DMS153 treated with DMSO at 0.1 percent for 48 hours (cell line): ENCODE results near the gene PLEKHM3.
A peak's percentile ranks its signal among the peaks of the same experiment; 100 is the strongest.

Experiments
- DNase-seq: peaks from one replicate; lab custom pipeline; 2025; ENCODE audit not compliant: unreplicated experiment; lab: John Stamatoyannopoulos, UW

PLEKHM3 gene

GRCh38 chr2:207802650-207803049 is 222.7 kb downstream of the PLEKHM3 start:
- DNase-seq: no peak

GRCh38 chr2:207801259-207801658 is 224.1 kb downstream of the PLEKHM3 start:
- DNase-seq: peak; percentile 47

GRCh38 chr2:207796585-207797350 is 228.6 kb downstream of the PLEKHM3 start:
- DNase-seq: peak; percentile 60

GRCh38 chr2:207792244-207792785 is 233.0 kb downstream of the PLEKHM3 start:
- peak; percentile 49 for DNase-seq

- no peak for DNase-seq
Measured at GRCh38 chr2:207791579-207792243, 233.6 kb downstream of the PLEKHM3 start.

GRCh38 chr2:207790898-207791297 is 234.4 kb downstream of the PLEKHM3 start:
- DNase-seq: no peak

- no peak for DNase-seq
Measured at GRCh38 chr2:207787800-207788199, 237.5 kb downstream of the PLEKHM3 start.

GRCh38 chr2:207787017-207787416 is 238.3 kb downstream of the PLEKHM3 start:
- no peak for DNase-seq

- no peak for DNase-seq
Measured at GRCh38 chr2:207784898-207785297, 240.4 kb downstream of the PLEKHM3 start.

- no peak for DNase-seq
Measured at GRCh38 chr2:207783514-207783913, 241.8 kb downstream of the PLEKHM3 start.

- no peak for DNase-seq
Measured at GRCh38 chr2:207782238-207783030, 242.9 kb downstream of the PLEKHM3 start.

- DNase-seq: no peak
Measured at GRCh38 chr2:207779523-207779922, 245.8 kb downstream of the PLEKHM3 start.

GRCh38 chr2:207778298-207778882 is 246.9 kb downstream of the PLEKHM3 start:
- DNase-seq: no peak

GRCh38 chr2:207777124-207777523 is 248.2 kb downstream of the PLEKHM3 start:
- no peak for DNase-seq

GRCh38 chr2:207775473-207775872 is 249.9 kb downstream of the PLEKHM3 start:
- DNase-seq: no peak

GRCh38 chr2:207772844-207773205 is 252.5 kb downstream of the PLEKHM3 start:
- no peak for DNase-seq

GRCh38 chr2:207772081-207772843 is 253.1 kb downstream of the PLEKHM3 start:
- DNase-seq: no peak

GRCh38 chr2:207771421-207771820 is 253.9 kb downstream of the PLEKHM3 start:
- DNase-seq: no peak
